Measurements from ENCODE around the gene TRAPPC10. TPM values are rescaled to one million over a fixed set of nuclear protein-coding genes. Genes with fewer than 3 reads are reported as not detected.
"Not testable (repeated sequence)": the region's sequence is repeated elsewhere in the genome, so short reads cannot be mapped to it uniquely, and the experiment has no call there.

The TRAPPC10 gene
- total RNA-seq, 2 experiments from 2014 or later = 50.5 to 52.9 TPM

GRCh38 chr21:44078411-44078981 is 66.4 kb downstream of the TRAPPC10 start:
- CTCF ChIA-PET = interaction anchor here (0.7 to 1.1 kb wide), 2 partner anchors 14 to 66 kb away, joined by 3 to 7 read pairs; partner anchors contain the start of gene TRAPPC10
- POLR2A ChIA-PET = no interaction called here

GRCh38 chr21:44079446-44079845 is 67.3 kb downstream of the TRAPPC10 start:
- CTCF ChIA-PET = no interaction called here
- POLR2A ChIA-PET = no interaction called here

GRCh38 chr21:44079846-44080245 is 67.7 kb downstream of the TRAPPC10 start:
- ChIA-PET POLR2A (no interaction called here), CTCF (no interaction called here)

- ChIA-PET POLR2A (interaction anchor here (1.0 to 1.6 kb wide), 4 partner anchors 17 to 70 kb away, joined by 3 to 9 read pairs (median 6); partner anchors contain the start of gene TRAPPC10), CTCF (interaction anchor here (1.3 to 2.6 kb wide), 2 partner anchors 56 to 58 kb away, joined by 3 to 7 read pairs; no protein-coding TSS in a partner anchor)
Measured at GRCh38 chr21:44082648-44083440, 70.7 kb downstream of the TRAPPC10 start.

- ChIA-PET POLR2A (interaction anchor here (0.6 to 1.6 kb wide), 6 partner anchors 18 to 743 kb away, joined by 3 to 9 read pairs (median 4); partner anchors contain the start of gene TRAPPC10), CTCF (interaction anchor here (1.2 to 2.6 kb wide), 3 partner anchors 27 to 59 kb away, joined by 3 to 7 read pairs (median 3); no protein-coding TSS in a partner anchor)
Measured at GRCh38 chr21:44083631-44084291, 71.7 kb downstream of the TRAPPC10 start.

GRCh38 chr21:44084496-44085241 is 72.6 kb downstream of the TRAPPC10 start:
- ChIA-PET POLR2A (interaction anchor here (0.6 to 1.6 kb wide), 5 partner anchors 19 to 742 kb away, joined by 3 to 9 read pairs (median 3); partner anchors contain the start of gene TRAPPC10), CTCF (interaction anchor here (1.2 to 2.6 kb wide), 3 partner anchors 28 to 60 kb away, joined by 3 to 7 read pairs (median 3); no protein-coding TSS in a partner anchor)

GRCh38 chr21:44085491-44086321 is 73.6 kb downstream of the TRAPPC10 start:
- CTCF ChIA-PET = no interaction called here
- POLR2A ChIA-PET = interaction anchor here (1.3 kb wide), 1 partner anchor 20 kb away, joined by 3 read pairs; no protein-coding TSS in a partner anchor

GRCh38 chr21:44086636-44087425 is 74.7 kb downstream of the TRAPPC10 start:
- CTCF ChIA-PET = no interaction called here
- POLR2A ChIA-PET = no interaction called here

GRCh38 chr21:44087426-44088400 is 75.6 kb downstream of the TRAPPC10 start:
- ChIA-PET POLR2A (no interaction called here), CTCF (no interaction called here)

GRCh38 chr21:44088401-44088780 is 76.3 kb downstream of the TRAPPC10 start:
- POLR2A ChIA-PET = no interaction called here
- CTCF ChIA-PET = no interaction called here

GRCh38 chr21:44089001-44089911 is 77.1 kb downstream of the TRAPPC10 start:
- ChIA-PET CTCF (no interaction called here), POLR2A (no interaction called here)

GRCh38 chr21:44090325-44090724 is 78.2 kb downstream of the TRAPPC10 start:
- CTCF ChIA-PET = no interaction called here
- POLR2A ChIA-PET = no interaction called here

- ChIA-PET CTCF (no interaction called here), POLR2A (no interaction called here)
Measured at GRCh38 chr21:44092211-44092610, 80.1 kb downstream of the TRAPPC10 start.

GRCh38 chr21:44093761-44094160 is 81.7 kb downstream of the TRAPPC10 start:
- POLR2A ChIA-PET = no interaction called here

GRCh38 chr21:44094832-44095231 is 82.7 kb downstream of the TRAPPC10 start:
- ChIA-PET POLR2A (no interaction called here), CTCF (interaction anchor here (0.6 kb wide), 1 partner anchor 271 kb away, joined by 3 read pairs; no protein-coding TSS in a partner anchor)

More at GRCh38 chr21:44093761-44094160, 81.7 kb downstream of the TRAPPC10 start:
- CTCF ChIA-PET = no interaction called here

GRCh38 chr21:44098507-44098906 is 86.4 kb downstream of the TRAPPC10 start:
- CTCF ChIA-PET, POLR2A ChIA-PET: not testable (repeated sequence)

Measured in activated CD8-positive, alpha-beta memory T cell treated with anti-CD3 and anti-CD28 coated beads for 36 hours (primary cell).